Muscle of back (tissue), 13 donors: Measurements from ENCODE around the gene TIA1. TPM values are rescaled to one million over a fixed set of nuclear protein-coding genes. Genes with fewer than 3 reads are reported as not detected.
A peak's percentile ranks its signal among the peaks of the same experiment; 100 is the strongest.
"Not testable (repeated sequence)": the region's sequence is repeated elsewhere in the genome, so short reads cannot be mapped to it uniquely, and the experiment has no call there.

Source experiments
- DNase-seq, 3 donors: peaks; one replicate each; pipeline versions ENCODE4 v3.0.0 to v3.0.0-alpha.2; 2013
- long read RNA-seq, 9 donors: transcript quantifications; one replicate each; lab custom pipeline, GENCODE V29; 2026
- polyA plus RNA-seq, 10 donors: library from polyadenylated mRNA; unstranded; fragments of 120-200 nt; gene quantifications; one replicate each; pipeline ENCODE4 v1.2.1, GENCODE V29; 2013; ENCODE audit not compliant: insufficient read length in 10 of 10

The TIA1 gene
- 100 to 1,000 TPM; 137 to 307 (median 197) TPM for polyA plus RNA-seq
- long read RNA-seq, donor 1, full-length matches to known transcripts = 11 of 11 reads
- long read RNA-seq, donor 1, partial matches to known transcripts = 0 of 11 reads
- long read RNA-seq, donor 1, other reads (novel, unspliced or antisense) = 0 of 11 reads
- long read RNA-seq, donor 2, full-length matches to known transcripts = 10 of 10 reads
- long read RNA-seq, donor 2, partial matches to known transcripts = 0 of 10 reads
- long read RNA-seq, donor 2, other reads (novel, unspliced or antisense) = 0 of 10 reads
- long read RNA-seq, donor 3 = 0 reads
- long read RNA-seq, donor 4, full-length matches to known transcripts = 9 of 9 reads
- long read RNA-seq, donor 4, partial matches to known transcripts = 0 of 9 reads
- long read RNA-seq, donor 4, other reads (novel, unspliced or antisense) = 0 of 9 reads
- long read RNA-seq, donor 5, full-length matches to known transcripts = 20 of 20 reads
- long read RNA-seq, donor 5, partial matches to known transcripts = 0 of 20 reads
- long read RNA-seq, donor 5, other reads (novel, unspliced or antisense) = 0 of 20 reads
- long read RNA-seq, donor 6, full-length matches to known transcripts = 17 of 17 reads
- long read RNA-seq, donor 6, partial matches to known transcripts = 0 of 17 reads
- long read RNA-seq, donor 6, other reads (novel, unspliced or antisense) = 0 of 17 reads
- long read RNA-seq, donor 7, full-length matches to known transcripts = 16 of 16 reads
- long read RNA-seq, donor 7, partial matches to known transcripts = 0 of 16 reads
- long read RNA-seq, donor 7, other reads (novel, unspliced or antisense) = 0 of 16 reads
- long read RNA-seq, donor 8, full-length matches to known transcripts = 10 of 10 reads
- long read RNA-seq, donor 8, partial matches to known transcripts = 0 of 10 reads
- long read RNA-seq, donor 8, other reads (novel, unspliced or antisense) = 0 of 10 reads
- long read RNA-seq, donor 9, full-length matches to known transcripts = 4 of 4 reads
- long read RNA-seq, donor 9, partial matches to known transcripts = 0 of 4 reads
- long read RNA-seq, donor 9, other reads (novel, unspliced or antisense) = 0 of 4 reads

GRCh38 chr2:70248181-70248847, at the start of gene TIA1:
Gene TIA1, minus strand, starts transcription at chr2:70248628. Its CDS starts 198 bp downstream, at chr2:70248430.
- DNase-seq = peak; percentile 99

GRCh38 chr2:70297828-70298227, 49.4 kb upstream of the TIA1 start:
- not testable (repeated sequence) for DNase-seq

GRCh38 chr2:70283500-70284191, 35.2 kb upstream of the TIA1 start:
- DNase-seq = no peak

DNA sequence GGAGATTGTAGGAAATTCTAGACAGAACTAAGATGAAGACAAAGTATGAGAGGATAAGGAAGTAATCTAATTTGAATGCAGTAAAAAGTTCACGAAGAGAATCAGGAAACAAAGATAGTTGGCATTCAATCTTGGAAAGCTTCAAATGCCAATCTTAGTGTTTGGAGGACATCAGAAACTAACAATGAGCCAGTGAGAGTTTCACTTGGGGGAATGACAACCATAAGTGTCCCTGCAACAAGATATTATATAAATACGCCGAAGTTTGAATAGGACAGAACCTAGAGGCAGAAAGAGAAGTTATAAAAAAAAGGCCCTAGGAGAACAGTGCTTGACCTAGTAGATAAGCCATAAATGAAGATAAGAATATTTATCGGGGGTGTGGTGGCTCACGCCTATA, 34.0 kb upstream of the TIA1 start:
- DNase-seq = no peak

DNA sequence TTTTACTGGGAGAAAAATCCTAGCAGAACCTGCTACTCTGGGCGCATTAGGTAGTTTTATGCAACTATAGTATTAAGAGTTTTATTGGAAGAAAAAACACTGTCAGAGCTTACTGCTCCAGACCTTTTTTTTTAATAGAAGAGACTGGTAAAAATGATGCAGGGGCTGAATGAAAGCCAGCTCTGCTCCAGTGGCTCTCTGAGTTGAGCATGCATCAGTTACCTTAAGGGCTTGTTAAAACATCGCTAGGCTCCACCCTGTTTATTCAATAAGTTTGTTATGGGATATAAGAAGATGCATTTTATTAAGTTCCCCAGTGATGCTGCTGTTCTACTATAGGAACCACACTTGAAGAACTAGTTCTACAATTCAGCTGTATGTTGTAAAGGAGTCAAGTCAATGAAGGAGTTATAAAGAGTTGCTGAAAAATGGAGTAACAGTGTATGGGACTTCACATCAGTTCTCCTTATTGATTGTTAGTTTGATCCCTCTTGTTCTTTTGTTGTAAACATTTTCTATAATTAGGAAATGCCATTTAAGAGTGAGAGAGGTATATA, 31.9 kb upstream of the TIA1 start:
- DNase-seq = no peak

GRCh38 chr2:70270323-70270722, 21.9 kb upstream of the TIA1 start:
- no peak for DNase-seq

GRCh38 chr2:70269422-70270302, 21.2 kb upstream of the TIA1 start:
- DNase-seq = not testable (repeated sequence)

DNA sequence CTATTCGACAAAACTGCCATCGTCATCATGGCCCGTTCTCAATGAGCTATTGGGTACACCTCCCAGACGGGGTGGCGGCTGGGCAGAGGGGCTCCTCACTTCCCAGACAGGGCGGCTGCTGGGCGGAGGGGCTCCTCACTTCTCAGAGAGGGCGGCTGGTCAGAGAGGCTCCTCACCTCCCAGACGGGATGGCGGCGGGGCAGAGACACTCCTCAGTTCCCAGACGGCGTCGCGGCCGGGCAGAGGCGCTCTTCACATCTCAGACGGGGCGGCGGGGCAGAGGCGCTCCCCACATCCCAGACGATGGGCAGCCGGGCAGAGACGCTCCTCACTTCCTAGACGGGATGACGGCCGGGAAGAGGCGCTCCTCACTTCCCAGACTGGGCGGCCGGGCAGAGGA, 18.5 kb upstream of the TIA1 start:
- not testable (repeated sequence) for DNase-seq

DNA sequence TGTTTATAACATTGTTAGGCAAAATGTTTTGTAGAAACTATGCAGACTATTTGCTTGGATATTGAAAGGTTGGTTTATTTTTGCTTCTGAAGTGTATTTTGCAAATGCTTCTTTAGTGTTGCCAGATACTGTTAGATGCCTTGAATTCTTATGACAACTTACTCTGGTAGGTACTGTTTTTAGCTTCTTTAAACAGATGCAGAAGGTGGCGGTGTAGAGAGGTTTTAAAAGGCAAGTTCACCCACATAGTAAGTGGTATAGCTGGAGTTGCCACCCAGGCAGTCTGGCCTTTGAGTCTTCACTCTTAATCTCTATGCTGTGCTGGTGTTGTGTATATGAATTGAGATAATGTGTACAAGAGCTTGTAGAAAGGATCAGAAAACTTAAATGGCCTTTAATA, 13.1 kb upstream of the TIA1 start:
- DNase-seq = no peak

GRCh38 chr2:70258532-70258875, 10.1 kb upstream of the TIA1 start:
- DNase-seq = peak in 2 of 3 donors; percentile 33 to 84

- DNase-seq = no peak
Observed at GRCh38 chr2:70255637-70256314, 7.3 kb upstream of the TIA1 start.

- no peak for DNase-seq
Observed at GRCh38 chr2:70250434-70250833, 2.0 kb upstream of the TIA1 start.

GRCh38 chr2:70247364-70248180, 856 bp downstream of the TIA1 start:
- peak; percentile 57 to 85 (median 66) for DNase-seq

DNA sequence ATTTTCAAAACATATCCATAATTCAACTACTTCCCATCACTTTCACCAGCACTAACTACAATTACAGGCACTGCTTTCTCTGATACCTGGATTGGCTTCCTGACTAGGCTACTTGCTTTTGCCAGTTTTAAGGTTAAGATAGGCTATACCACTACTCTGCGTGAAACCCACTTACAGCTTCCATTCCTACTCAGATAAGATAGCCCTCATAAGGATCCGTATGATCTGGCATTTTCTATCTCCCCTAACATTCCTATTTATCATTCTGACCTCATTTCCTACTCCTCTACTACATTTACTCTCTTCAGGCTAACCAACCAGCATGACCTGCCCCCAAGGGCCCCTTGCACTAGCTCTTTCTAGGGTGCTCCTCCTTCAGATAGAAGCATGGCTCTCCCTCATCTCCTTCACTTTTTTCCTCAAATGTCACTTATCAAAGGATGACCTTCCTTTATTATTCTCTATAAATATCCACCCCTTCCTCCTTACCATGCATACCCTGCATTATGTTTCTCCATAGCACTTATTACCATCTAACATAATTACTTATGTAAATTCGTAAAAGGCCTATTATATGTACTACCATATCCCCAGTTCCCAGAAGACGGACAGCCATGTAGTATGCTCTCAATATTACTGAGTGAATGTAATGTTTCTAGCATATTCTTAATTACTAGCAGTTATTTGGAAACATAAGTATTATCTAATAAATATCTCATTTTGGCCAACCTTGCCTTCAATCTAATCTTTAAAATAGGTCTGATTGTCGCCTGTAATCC, 4.4 kb downstream of the TIA1 start:
- no peak for DNase-seq

DNA sequence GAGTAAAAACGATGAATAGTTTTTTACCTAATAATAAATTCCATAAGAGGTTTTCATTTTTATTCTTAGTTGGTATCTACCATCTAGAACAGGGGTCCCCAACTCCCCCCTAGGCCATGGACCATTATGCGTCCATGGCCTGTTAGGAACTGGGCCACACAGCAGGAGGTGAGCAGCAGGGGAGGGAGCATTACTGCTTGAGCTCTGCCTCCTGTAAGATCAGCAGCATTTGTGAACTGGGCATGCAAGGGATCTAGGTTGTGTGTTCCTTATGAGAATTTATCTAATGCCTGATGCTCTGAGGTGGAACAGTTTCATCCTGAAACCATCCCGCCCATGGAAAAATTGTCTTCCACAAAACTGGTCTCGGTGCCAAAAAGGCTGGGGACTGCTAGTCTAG, 5.9 kb downstream of the TIA1 start:
- no peak for DNase-seq

DNA sequence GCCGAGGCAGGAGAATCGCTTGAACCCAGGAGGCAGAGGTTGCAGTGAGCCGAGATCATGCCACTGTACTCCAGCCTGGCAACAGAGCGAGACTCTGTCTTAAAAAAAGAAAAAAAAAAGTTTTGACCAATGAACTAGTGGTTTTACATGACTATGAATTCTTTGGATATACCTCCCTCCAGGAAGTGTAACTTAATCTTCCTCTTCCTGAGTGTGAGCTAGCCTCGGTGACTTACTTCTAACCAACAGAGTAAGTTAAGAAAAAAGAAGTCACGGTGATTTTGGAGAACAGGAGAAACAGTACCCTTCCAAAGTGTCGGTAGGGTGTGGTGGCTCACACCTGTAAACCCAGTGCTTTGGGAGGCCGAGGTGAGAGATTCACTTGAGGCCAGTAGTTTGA, 7.1 kb downstream of the TIA1 start:
- DNase-seq = no peak

DNA sequence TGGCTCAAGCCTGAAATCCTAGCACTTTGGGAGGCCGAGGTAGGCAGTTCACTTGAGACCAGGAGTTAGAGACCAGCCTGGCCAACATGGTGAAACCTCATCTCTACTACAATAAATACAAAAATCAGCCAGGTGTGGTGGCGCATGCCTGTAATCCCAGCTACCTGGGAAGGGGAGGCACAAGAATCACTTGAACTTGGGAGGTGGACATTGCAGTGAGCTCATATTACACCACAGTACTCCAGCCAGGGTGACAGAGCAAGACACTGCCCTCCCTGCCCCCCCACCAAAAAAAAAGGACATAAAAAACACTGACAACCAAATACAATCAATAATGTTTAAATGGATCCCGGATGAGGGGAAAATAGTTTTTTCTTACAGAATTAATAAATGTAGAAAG, 7.8 kb downstream of the TIA1 start:
- DNase-seq = no peak

DNA sequence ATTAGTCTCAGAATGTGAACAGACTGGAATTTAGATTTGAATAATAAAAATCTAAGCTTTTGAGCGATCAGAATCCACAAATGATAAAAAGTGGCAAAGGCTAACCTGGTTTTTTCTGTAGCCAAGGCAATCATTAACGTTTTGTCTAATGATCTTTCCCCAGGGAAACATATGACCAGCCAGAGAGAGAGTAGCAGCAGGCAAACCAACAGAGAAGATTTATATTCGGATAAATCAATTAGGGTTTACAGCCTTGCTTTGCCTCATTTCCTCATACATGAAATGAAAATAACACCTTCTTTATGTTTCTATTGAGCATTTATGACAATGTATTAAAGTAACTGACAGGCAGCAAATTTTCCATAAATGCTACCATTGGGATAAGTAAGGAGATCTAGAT, 14.5 kb downstream of the TIA1 start:
- DNase-seq = no peak
